ENCODE measurements around the gene FAM227A. TPM values are rescaled to one million over a fixed set of nuclear protein-coding genes. Genes with fewer than 3 reads are reported as not detected.
"Not testable (repeated sequence)": the region's sequence is repeated elsewhere in the genome, so short reads cannot be mapped to it uniquely, and the experiment has no call there.

FAM227A gene
- total and polyA plus RNA-seq, 2 donors from 2014 or later = 0.80 to 3.4 TPM

GRCh38 chr22:38602166-38602565 lies 54.0 kb downstream of the FAM227A start:
- Histone ChIP-seq H3K27ac (ENCODE audit: low read depth in 2 of 2, low read length in 2 of 2) (no peak overlapping the region), H3K9ac (ENCODE audit: low read length in 3 of 3) (no peak overlapping the region), H3K4me1 (ENCODE audit: control insufficient read depth in 2 of 3, insufficient read depth in 2 of 3, low read depth in 1 of 3, low read length in 3 of 3) (no peaks in the 10 kb centered on the region), H3K4me3 (ENCODE audit: low read length in 3 of 3) (no peak overlapping the region), H3K36me3 (ENCODE audit: control insufficient read depth in 2 of 3, insufficient read depth in 3 of 3, low read length in 3 of 3) (no peaks in the 10 kb centered on the region), H3K9me3 (ENCODE audit: control insufficient read depth in 2 of 3, insufficient read depth in 1 of 3, low read length in 3 of 3) (no peaks in the 10 kb centered on the region), H3K27me3 (ENCODE audit: control insufficient read depth, insufficient read depth, low read length) (no peaks in the 10 kb centered on the region)
- DNase-seq = no peak
- no peak for TF ChIP-seq CTCF (IDR thresholded peaks at IDR 0.05; ENCODE audit: borderline replicate concordance, extremely low read depth, insufficient read depth)
- no peak for FAIRE-seq
- intact Hi-C loops (cut with DNase I) = no loop called here

GRCh38 chr22:38601221-38601764 lies 54.9 kb downstream of the FAM227A start:
- Histone ChIP-seq H3K36me3 (ENCODE audit: control insufficient read depth in 2 of 3, insufficient read depth in 3 of 3, low read length in 3 of 3) (no peaks in the 10 kb centered on the region), H3K27me3 (ENCODE audit: control insufficient read depth, insufficient read depth, low read length) (no peaks in the 10 kb centered on the region), H3K4me3 (ENCODE audit: low read length in 3 of 3) (no peak overlapping the region), H3K4me1 (ENCODE audit: control insufficient read depth in 2 of 3, insufficient read depth in 2 of 3, low read depth in 1 of 3, low read length in 3 of 3) (no peaks in the 10 kb centered on the region), H3K9ac (ENCODE audit: low read length in 3 of 3) (no peak overlapping the region), H3K9me3 (ENCODE audit: control insufficient read depth in 2 of 3, insufficient read depth in 1 of 3, low read length in 3 of 3) (no peaks in the 10 kb centered on the region), H3K27ac (ENCODE audit: low read depth in 2 of 2, low read length in 2 of 2) (no peak overlapping the region)
- FAIRE-seq (no peak), DNase-seq (no peak)
- intact Hi-C loops (cut with DNase I) = no loop called here
- no peak for TF ChIP-seq CTCF (IDR thresholded peaks at IDR 0.05; ENCODE audit: borderline replicate concordance, extremely low read depth, insufficient read depth)

GRCh38 chr22:38599466-38599865 lies 56.7 kb downstream of the FAM227A start:
- FAIRE-seq = no peak
- Histone ChIP-seq H3K27ac (ENCODE audit: low read depth in 2 of 2, low read length in 2 of 2) (no peak overlapping the region), H3K4me1 (ENCODE audit: control insufficient read depth in 2 of 3, insufficient read depth in 2 of 3, low read depth in 1 of 3, low read length in 3 of 3) (no peaks in the 10 kb centered on the region), H3K9me3 (ENCODE audit: control insufficient read depth in 2 of 3, insufficient read depth in 1 of 3, low read length in 3 of 3) (no peaks in the 10 kb centered on the region), H3K27me3 (ENCODE audit: control insufficient read depth, insufficient read depth, low read length) (no peaks in the 10 kb centered on the region), H3K4me3 (ENCODE audit: low read length in 3 of 3) (no peak overlapping the region), H3K9ac (ENCODE audit: low read length in 3 of 3) (no peak overlapping the region), H3K36me3 (ENCODE audit: control insufficient read depth in 2 of 3, insufficient read depth in 3 of 3, low read length in 3 of 3) (no peaks in the 10 kb centered on the region)
- no peak for TF ChIP-seq CTCF (IDR thresholded peaks at IDR 0.05; ENCODE audit: borderline replicate concordance, extremely low read depth, insufficient read depth)
- DNase-seq = no peak
- intact Hi-C loops (cut with DNase I) = no loop called here

- H3K36me3 ChIP-seq (ENCODE audit: control insufficient read depth in 2 of 3, insufficient read depth in 3 of 3, low read length in 3 of 3); DNase-seq; H3K4me1 ChIP-seq (ENCODE audit: control insufficient read depth in 2 of 3, insufficient read depth in 2 of 3, low read depth in 1 of 3, low read length in 3 of 3); H3K27ac ChIP-seq (ENCODE audit: low read depth in 2 of 2, low read length in 2 of 2); H3K4me3 ChIP-seq (ENCODE audit: low read length in 3 of 3); FAIRE-seq; H3K9me3 ChIP-seq (ENCODE audit: control insufficient read depth in 2 of 3, insufficient read depth in 1 of 3, low read length in 3 of 3); H3K9ac ChIP-seq (ENCODE audit: low read length in 3 of 3); intact Hi-C loops (cut with DNase I); H3K27me3 ChIP-seq (ENCODE audit: control insufficient read depth, insufficient read depth, low read length): not testable (repeated sequence)
These were observed 73.3 kb downstream of the FAM227A start for GRCh38 chr22:38582923-38583322.

Measured in kidney (tissue), 14 donors.